Activated naive CD8-positive, alpha-beta T cell (primary cell): ENCODE measurements around the gene ANO8.

Experiments used
- H3K27ac Mint-ChIP-seq: one replicate; pipeline ENCODE4 v1.8.0; 2021; ENCODE audit warnings: mixed read lengths
- H3K27me3 Mint-ChIP-seq: one replicate; pipeline ENCODE4 v1.8.0; 2021; ENCODE audit warnings: mixed read lengths
- H3K36me3 Mint-ChIP-seq: one replicate; pipeline ENCODE4 v1.8.0; 2021; ENCODE audit warnings: mixed read lengths
- H3K4me1 Mint-ChIP-seq: one replicate; pipeline ENCODE4 v1.8.0; 2021; ENCODE audit warnings: low read depth, mixed read lengths
- H3K4me3 Mint-ChIP-seq: one replicate; pipeline ENCODE4 v1.8.0; 2021; ENCODE audit warnings: mild to moderate bottlenecking, mixed read lengths
- H3K9me3 Mint-ChIP-seq: one replicate; pipeline ENCODE4 v1.8.0; 2021; ENCODE audit warnings: low read depth, mixed read lengths

ANO8 gene

DNA sequence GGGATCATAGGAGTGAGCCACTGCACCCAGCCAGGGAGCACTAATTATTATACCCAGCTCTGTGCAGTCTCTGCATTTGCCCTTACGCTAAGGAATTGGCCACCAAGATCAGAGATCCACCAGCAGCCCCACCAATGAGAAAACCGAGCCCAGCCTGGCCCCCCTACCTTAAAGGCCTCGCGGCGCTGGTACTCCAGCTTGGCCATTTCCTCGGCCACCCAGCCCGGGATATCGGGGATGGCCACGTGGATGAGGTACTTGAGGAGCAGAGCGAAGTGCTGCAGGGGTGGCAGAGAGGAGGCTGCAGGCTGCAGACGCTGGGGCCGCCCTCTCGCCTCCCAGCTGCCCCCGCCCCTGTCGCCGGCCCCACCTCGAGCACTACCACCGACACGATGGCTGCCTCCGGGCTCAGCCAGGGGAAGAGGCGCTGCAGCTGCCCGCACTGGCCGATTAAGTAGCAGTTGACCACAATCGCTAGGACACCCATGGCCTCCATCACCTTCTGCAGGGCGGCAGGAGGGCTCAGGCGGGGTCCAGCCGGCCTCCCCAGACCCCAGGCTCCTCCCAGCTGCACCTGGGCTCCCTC is 7.5 kb downstream of the ANO8 start:
- Mint-ChIP-seq H3K27ac (no peak overlapping the region), H3K27me3 (no peaks in the 10 kb centered on the region), H3K4me3 (peak overlapping the region; percentile 42), H3K9me3 (no peaks in the 10 kb centered on the region), H3K36me3 (no peaks in the 10 kb centered on the region), H3K4me1 (peaks cover 11% of the 10 kb centered on the region)

DNA sequence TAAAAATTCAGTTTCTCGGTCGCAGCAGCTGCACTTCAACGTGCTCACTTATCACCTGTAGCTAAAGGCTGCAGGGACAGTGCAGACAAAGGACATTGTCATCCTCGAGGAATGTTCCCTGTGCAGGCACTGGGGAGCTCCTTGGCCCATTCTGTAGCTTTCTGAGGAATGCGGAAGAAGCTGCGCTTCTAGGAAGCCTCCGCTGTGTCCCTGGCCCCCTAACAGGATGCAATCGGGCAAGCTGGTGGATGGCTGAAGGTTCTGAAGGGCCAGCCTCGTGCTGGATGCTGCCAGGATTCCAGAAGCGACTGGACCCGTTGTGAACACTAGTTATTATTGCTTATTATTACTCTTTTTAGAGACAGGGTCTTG is 8.1 kb downstream of the ANO8 start:
- no peaks in the 10 kb centered on the region for H3K9me3 Mint-ChIP-seq
- peaks cover 11% of the 10 kb centered on the region for H3K4me1 Mint-ChIP-seq
- H3K27ac Mint-ChIP-seq = no peak overlapping the region
- H3K4me3 Mint-ChIP-seq = peak overlapping the region; percentile 42
- no peaks in the 10 kb centered on the region for H3K27me3 Mint-ChIP-seq
- no peaks in the 10 kb centered on the region for H3K36me3 Mint-ChIP-seq

DNA sequence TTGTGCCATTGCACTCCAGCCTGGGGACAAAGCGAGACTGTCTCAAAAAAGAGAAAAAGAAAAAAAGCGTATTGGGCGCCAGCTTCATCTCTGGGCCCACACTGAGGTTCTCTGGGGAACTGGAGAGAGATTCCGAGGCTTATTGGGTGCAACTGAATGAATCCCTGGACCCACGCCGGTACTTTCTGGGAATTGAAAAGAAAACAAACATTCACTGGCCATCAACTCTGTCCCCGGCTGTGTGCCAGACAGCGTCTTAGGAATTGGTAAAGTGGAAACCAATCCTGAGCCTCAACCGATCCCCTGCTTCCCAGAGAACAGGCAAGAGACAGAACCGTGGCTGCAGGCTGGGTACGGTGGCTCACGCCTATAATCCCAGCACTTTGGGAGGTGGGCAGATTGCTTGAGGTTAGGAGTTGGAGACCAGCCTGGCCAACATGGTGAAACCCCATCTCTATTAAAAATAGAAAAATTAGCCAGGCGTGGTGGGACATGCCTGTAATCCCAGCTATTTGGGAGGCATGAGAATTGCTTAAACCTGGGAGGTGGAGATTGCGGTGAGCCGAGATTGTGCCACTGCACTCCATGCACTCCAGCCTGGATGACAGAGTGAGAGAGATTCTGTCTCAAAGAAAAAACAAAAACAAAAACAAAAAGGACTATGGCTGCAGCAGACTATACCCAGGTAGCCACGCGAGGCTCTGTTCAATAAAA is 8.6 kb downstream of the ANO8 start:
- Mint-ChIP-seq H3K36me3 (no peaks in the 10 kb centered on the region), H3K4me1 (peaks cover 11% of the 10 kb centered on the region), H3K4me3 (no peak overlapping the region), H3K27me3 (no peaks in the 10 kb centered on the region), H3K27ac (no peak overlapping the region), H3K9me3 (no peaks in the 10 kb centered on the region)

DNA sequence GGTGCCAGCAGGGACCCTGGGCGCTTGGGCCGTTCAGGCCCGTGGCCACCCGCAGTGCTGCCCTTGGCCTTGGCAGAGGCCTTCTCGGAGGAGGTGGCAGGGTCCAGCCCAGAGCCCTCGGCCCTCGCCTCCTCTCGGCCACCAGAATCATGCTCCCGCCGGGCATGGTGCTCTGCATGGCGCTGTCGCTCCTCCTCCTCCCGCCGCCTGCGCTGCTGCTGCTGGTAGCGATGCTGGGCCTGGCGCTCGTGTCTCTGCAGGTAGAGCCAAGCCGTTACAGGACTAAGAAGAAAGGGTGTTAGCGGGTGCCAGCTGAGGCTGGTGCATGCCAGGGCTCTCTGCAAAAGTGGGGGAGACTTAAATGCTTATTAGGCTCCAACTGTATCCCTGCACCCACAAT is 9.5 kb downstream of the ANO8 start:
- H3K36me3 Mint-ChIP-seq = no peaks in the 10 kb centered on the region
- peaks cover 6% of the 10 kb centered on the region for H3K4me1 Mint-ChIP-seq
- no peak overlapping the region for H3K27ac Mint-ChIP-seq
- no peak overlapping the region for H3K4me3 Mint-ChIP-seq
- no peaks in the 10 kb centered on the region for H3K9me3 Mint-ChIP-seq
- no peaks in the 10 kb centered on the region for H3K27me3 Mint-ChIP-seq

DNA sequence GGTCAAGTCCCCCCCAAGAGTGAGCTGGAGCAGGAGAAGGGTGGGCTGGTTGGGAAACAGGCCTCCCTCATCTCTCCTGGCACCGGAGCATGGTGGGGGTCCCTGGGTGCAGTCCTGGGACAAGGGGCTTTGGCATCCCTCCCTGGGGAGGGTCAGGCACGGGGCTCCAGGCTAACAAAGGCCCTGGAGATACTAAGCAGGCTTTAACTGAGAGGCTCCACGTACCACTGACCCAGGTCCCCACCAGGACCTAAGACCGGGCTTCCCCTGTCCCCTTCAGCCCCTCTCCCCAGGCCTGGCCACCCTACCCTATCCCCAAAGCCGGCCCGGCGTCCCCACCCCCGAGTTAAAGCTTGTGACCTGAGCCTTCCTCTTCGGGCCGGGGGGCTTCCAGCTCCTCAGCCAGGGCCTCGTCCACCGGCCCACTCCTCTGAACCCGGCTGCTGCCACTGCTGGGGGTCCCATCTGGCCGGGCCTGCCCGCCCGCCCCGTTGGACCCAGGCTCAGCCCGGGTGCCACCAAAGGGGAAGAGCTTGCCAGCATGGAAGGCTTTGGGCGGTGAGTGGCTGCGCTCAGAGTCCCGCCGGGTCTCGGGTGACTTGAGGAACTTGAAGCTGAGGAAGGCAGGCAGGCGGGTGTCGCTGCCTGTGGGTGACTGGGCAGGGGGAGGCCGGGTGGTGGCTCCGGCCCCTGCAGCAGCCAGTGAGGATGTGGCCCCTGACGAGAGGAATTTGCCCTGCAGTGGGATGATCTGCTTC is 10.1 kb downstream of the ANO8 start:
- Mint-ChIP-seq H3K4me1 (peaks cover 3% of the 10 kb centered on the region), H3K4me3 (no peak overlapping the region)

GRCh38 chr19:17323964-17324332 is 10.7 kb downstream of the ANO8 start:
- H3K4me1 Mint-ChIP-seq = peaks cover 3% of the 10 kb centered on the region
- H3K4me3 Mint-ChIP-seq = no peak overlapping the region
- no peaks in the 10 kb centered on the region for H3K9me3 Mint-ChIP-seq
- H3K27ac Mint-ChIP-seq = no peak overlapping the region
- H3K36me3 Mint-ChIP-seq = no peaks in the 10 kb centered on the region
- no peaks in the 10 kb centered on the region for H3K27me3 Mint-ChIP-seq

More for the DNA sequence above, 10.1 kb downstream of the ANO8 start:
- H3K36me3 Mint-ChIP-seq = no peaks in the 10 kb centered on the region
- no peaks in the 10 kb centered on the region for H3K27me3 Mint-ChIP-seq
- no peaks in the 10 kb centered on the region for H3K9me3 Mint-ChIP-seq
- no peak overlapping the region for H3K27ac Mint-ChIP-seq

DNA sequence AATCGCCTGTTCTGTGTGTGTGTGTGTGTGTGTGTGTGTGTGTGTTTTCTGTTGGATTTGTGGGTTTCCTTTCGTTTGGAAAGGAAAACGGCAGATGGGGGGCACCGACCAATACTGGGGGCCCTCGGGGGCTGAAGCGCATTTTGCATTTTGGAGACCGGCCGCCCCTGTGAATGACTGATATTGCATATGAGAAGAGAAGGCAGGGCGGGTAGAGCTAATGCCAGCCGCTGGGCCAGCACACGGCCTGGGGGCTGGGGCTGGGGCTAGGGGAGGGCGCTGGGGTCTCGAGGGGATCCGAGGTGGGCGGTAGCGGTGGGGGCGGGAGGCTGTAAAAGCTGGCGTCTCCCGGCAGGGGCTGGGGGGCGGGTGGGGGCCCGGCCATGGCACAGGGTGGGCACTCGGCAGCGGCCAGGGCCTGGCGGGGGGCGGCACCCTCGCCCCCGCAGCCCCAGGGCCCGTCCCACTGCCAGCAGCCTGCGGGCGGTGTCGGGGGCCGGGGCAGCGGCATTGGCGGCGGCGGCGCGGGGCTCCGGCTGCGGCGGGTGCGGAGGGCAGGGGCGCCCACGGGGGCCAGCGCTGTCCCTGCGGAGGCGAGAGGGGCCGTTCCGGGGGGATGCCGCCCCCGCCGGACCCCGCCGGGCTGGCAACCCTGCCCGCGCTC is 11.2 kb downstream of the ANO8 start:
- no peaks in the 10 kb centered on the region for H3K9me3 Mint-ChIP-seq
- H3K27me3 Mint-ChIP-seq = no peaks in the 10 kb centered on the region
- H3K27ac Mint-ChIP-seq = no peak overlapping the region
- H3K4me1 Mint-ChIP-seq = peaks cover 3% of the 10 kb centered on the region
- H3K36me3 Mint-ChIP-seq = no peaks in the 10 kb centered on the region
- H3K4me3 Mint-ChIP-seq = no peak overlapping the region

DNA sequence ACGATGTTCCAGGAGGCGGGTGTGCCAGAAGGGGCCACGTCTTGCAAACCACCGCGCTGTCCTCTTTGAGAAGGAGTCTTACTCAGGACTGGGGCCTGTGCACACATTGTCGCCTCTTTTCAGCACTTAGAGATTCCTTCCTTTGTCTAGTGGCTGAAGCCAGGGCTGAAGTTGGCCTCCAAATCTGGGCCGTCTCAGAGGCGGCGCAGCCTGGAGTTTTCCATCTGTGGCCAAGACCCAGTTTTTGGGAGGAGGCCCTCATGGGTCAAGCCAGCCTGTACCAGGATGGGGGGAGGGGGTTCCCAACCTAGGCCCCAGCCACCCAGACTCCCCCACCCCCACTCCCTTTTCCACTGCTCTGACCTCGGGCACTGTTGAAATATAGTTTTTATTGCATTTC is 11.8 kb downstream of the ANO8 start:
- no peaks in the 10 kb centered on the region for H3K27me3 Mint-ChIP-seq
- H3K36me3 Mint-ChIP-seq = no peaks in the 10 kb centered on the region
- H3K9me3 Mint-ChIP-seq = no peaks in the 10 kb centered on the region
- H3K4me3 Mint-ChIP-seq = no peak overlapping the region
- peaks cover 3% of the 10 kb centered on the region for H3K4me1 Mint-ChIP-seq
- H3K27ac Mint-ChIP-seq = no peak overlapping the region

DNA sequence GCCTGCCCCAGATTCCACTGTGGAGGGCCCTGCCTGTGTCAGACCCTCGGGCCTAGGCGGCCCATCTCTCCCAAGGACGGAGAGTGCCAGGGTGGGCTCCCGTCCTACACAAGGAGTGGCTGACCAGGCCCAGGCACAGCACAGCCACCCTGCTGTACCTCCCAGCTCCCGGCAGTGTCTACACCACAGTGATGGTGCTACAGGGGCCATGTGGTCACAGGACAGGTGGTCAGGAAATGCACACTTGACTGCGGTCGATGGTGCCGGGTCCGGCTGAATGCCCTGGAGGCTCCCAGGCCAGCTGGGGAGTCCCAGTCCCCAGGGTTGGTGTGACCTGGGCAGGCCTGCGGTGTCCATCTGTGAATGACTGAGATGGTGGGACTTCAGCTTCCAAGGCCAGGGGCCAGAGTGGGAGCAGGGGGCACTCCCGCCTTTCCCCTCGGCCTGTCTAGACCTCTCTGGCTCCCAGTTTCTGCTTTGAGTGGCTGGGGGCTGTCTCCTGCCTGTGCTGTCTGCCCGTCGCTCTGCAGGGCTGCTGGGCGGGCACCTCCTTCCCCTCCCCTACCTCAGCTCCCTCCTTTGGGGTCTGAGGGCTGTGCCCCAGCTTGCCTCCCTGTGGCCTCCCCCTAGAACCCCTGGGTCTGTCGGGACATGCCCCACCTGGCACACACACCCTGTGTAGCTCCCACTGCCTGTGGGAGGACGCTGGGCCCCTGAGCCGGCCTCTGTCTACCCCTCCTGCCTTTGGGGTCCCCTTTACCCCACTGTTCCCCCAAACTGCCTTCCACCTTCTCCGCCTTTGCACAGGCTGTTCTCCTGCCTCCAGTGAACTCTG is 12.8 kb downstream of the ANO8 start:
- no peak overlapping the region for H3K27ac Mint-ChIP-seq
- H3K4me1 Mint-ChIP-seq = peaks cover 1% of the 10 kb centered on the region
- no peaks in the 10 kb centered on the region for H3K36me3 Mint-ChIP-seq
- no peaks in the 10 kb centered on the region for H3K9me3 Mint-ChIP-seq
- no peak overlapping the region for H3K4me3 Mint-ChIP-seq
- H3K27me3 Mint-ChIP-seq = no peaks in the 10 kb centered on the region

DNA sequence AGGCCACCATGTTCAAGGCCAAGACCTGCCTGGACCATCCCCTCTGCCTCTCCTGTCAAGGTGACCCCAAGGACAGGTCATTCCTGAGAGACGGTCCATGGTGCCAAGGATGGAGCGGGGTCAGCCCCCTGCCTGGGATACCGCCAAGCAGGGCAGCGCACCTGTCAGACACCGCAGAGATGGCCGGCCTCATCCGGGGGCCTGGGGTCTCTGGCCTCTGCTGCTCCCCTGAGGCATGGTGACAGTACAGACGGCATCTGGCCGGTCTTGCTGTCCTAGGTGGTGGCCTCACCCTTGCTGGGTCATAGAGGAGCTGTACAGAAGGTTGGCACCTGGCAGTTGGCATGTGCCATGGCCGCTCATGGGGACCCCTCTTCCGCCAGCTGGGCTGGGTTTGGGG is 14.2 kb downstream of the ANO8 start:
- Mint-ChIP-seq H3K27me3 (no peaks in the 10 kb centered on the region), H3K36me3 (no peaks in the 10 kb centered on the region), H3K9me3 (no peaks in the 10 kb centered on the region), H3K4me1 (peaks cover 1% of the 10 kb centered on the region), H3K4me3 (no peak overlapping the region), H3K27ac (no peak overlapping the region)

- H3K36me3 Mint-ChIP-seq = no peaks in the 10 kb centered on the region
- no peaks in the 10 kb centered on the region for H3K27me3 Mint-ChIP-seq
- no peak overlapping the region for H3K27ac Mint-ChIP-seq
- no peak overlapping the region for H3K4me3 Mint-ChIP-seq
- H3K4me1 Mint-ChIP-seq = peaks cover 1% of the 10 kb centered on the region
- no peaks in the 10 kb centered on the region for H3K9me3 Mint-ChIP-seq
These were observed 15.0 kb downstream of the ANO8 start for GRCh38 chr19:17319473-17320238.

GRCh38 chr19:17318966-17319365 is 15.7 kb downstream of the ANO8 start:
- Mint-ChIP-seq H3K27me3 (no peaks in the 10 kb centered on the region), H3K4me1 (peaks cover 1% of the 10 kb centered on the region), H3K9me3 (no peaks in the 10 kb centered on the region), H3K36me3 (no peaks in the 10 kb centered on the region), H3K27ac (no peak overlapping the region), H3K4me3 (no peak overlapping the region)

GRCh38 chr19:17314007-17314593 is 20.6 kb downstream of the ANO8 start:
- no peaks in the 10 kb centered on the region for H3K9me3 Mint-ChIP-seq
- H3K36me3 Mint-ChIP-seq = no peaks in the 10 kb centered on the region
- H3K27me3 Mint-ChIP-seq = no peaks in the 10 kb centered on the region
- no peak overlapping the region for H3K4me3 Mint-ChIP-seq
- H3K27ac Mint-ChIP-seq = no peak overlapping the region
- H3K4me1 Mint-ChIP-seq = peaks cover 17% of the 10 kb centered on the region
